GM21786 (cell line): ENCODE measurements around the gene NDEL1.

Source experiments
- ATAC-seq: cut with Tn5 transposase; IDR thresholded peaks from one replicate; pipeline ENCODE4 v1.9.1; 2021; ENCODE audit not compliant: unreplicated experiment

NDEL1 gene

GRCh38 chr17:8500609-8501008 lies 64.9 kb downstream of the NDEL1 start:
- no peak for ATAC-seq

- ATAC-seq = no peak
These were observed 66.4 kb downstream of the NDEL1 start for GRCh38 chr17:8502126-8502525.

GRCh38 chr17:8503368-8503767 lies 67.7 kb downstream of the NDEL1 start:
- ATAC-seq = no peak

GRCh38 chr17:8503807-8504206 lies 68.1 kb downstream of the NDEL1 start:
- no peak for ATAC-seq

GRCh38 chr17:8504460-8505207 lies 69.0 kb downstream of the NDEL1 start:
- ATAC-seq = no peak

- ATAC-seq = no peak
These were observed 70.5 kb downstream of the NDEL1 start for GRCh38 chr17:8506145-8506544.

GRCh38 chr17:8514801-8515200 lies 79.1 kb downstream of the NDEL1 start:
- no peak for ATAC-seq
